Measurements from ENCODE around the gene TRIM41.
"Not testable (repeated sequence)": the region's sequence is repeated elsewhere in the genome, so short reads cannot be mapped to it uniquely, and the experiment has no call there.

Gene TRIM41

DNA sequence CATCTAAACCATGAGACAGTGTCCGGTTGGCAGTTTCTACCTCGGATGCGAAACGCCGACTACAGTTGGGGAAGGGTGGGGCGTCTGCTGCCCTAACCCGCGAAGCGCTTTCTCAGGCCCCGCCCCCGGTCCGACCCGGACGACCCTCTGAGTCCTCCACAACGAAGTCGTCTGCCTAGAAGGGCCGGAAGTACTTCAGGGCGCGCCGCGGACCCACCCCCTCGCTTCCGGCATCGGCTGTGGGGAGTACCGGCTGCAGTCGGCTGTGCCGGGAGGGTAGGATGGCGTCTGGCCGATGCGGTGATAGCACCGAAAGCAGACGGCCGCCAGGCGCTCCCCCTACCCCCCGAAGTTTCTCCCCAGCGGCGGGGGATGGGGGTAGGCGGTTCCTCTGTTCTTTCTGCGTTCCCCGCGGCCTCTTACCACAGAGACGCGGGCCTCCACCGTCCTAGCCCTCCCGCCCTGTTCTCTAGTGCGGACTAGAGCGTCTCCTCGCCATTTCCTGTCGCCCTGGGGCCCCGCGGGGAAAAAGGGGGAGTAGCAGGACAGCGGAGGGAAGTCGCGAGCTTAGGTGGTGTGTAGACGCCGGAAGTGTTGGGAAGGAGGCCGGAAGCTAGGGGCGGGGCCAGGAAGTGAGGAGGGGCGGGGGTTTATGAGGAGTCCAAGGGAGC is at the start of gene TRIM41:
TSS of gene TRIM41 (plus strand) at position 224 of the 671 bp plus-strand sequence. CDS start 719 bp downstream, outside the sequence.
- DNase-seq (ENCODE audit: low read depth in 2 of 2), result peak; percentile 95 to 96

GRCh38 chr5:181173420-181174342 is 49.4 kb upstream of the TRIM41 start:
- no peak for DNase-seq (ENCODE audit: low read depth in 2 of 2)

- no peak for DNase-seq (ENCODE audit: low read depth in 2 of 2)
Observed at GRCh38 chr5:181176254-181176952, 46.7 kb upstream of the TRIM41 start.

GRCh38 chr5:181177559-181177958 is 45.5 kb upstream of the TRIM41 start:
- DNase-seq (ENCODE audit: low read depth in 2 of 2), result not testable (repeated sequence)

DNA sequence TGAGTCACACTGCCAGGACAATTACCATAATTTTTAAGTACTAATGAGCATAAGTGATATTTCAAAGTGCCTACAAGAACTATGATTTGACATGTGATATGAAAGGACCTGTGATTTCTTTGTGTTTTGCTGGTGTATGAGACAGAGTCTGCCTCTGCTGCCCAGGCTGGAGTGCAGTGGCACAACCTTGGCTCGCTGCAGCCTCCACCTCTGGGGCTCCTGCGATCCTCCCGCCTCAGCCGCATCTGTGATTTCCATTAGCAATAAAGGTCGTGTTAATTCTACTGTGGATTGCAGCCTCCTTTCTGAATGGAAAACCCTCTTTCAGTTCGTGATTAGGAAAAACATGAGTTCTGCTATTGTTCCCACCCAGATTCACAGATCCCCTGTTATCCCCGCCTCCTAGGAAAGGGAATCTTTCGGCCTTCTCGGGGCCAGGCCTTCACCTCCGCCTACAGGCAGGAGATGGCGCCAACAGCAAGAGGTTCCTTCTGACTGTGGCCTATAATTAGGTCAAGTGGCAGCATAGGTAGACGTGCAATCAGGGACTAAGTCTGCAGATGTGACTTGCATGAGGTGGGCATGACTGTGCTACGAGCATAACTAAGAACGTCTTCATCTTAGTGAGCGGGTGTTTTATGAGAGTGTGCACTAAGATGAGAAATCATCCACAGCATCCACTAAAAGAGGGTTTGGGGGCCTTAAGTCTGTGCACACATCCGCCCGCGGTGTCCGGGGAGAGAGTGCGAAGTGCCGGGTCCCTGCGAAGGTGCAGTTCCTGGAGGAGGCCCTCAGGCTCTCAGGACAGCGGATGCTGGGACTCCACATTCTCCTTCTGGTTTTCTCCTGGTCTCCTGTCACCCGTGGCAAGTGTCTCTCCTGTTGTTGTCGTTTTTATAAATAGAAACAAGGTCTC is 41.2 kb upstream of the TRIM41 start:
- no peak for DNase-seq (ENCODE audit: low read depth in 2 of 2)

DNA sequence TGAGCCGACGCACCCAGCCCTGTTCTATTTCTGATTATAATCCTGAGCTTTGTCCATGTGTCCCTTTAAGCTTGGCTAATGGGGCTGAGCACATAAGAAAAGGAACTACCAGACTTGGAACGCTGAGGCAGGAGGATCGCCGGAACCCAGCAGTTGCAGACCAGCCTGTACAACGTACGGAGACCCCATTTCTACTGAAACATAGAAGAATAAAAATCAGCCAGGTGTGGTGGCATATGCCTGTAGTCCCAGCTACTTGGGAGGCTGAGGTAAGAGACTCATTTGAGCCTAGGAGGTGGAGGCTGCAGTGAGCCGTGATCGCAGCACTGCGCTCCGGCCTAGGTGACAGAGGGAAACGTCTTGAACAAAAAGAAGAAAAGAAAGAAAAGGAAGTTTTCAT is 40.4 kb upstream of the TRIM41 start:
- DNase-seq (ENCODE audit: low read depth in 2 of 2), result no peak

DNA sequence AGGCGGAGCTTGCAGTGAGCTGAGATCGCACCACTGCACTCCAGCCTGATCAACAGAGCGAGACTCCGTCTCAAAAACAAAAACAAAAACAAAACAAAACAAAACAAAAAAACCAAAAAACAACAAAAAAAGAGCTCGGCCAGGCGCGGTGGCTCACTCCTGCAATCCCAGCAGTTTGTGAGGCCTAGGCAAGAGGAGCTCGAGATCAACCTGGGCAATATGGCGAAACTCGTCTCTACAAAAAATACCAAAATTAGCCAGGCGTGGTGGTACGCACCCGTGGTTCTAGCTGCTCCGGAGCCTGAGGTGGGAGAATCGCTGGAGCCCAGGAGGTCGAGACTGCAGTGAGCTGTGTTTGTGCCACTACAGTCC is 38.2 kb upstream of the TRIM41 start:
- DNase-seq (ENCODE audit: low read depth in 2 of 2), result no peak

- DNase-seq (ENCODE audit: low read depth in 2 of 2), result no peak
Observed at GRCh38 chr5:181185560-181185959, 37.5 kb upstream of the TRIM41 start.

- no peak for DNase-seq (ENCODE audit: low read depth in 2 of 2)
Observed at GRCh38 chr5:181186022-181186421, 37.1 kb upstream of the TRIM41 start.

DNA sequence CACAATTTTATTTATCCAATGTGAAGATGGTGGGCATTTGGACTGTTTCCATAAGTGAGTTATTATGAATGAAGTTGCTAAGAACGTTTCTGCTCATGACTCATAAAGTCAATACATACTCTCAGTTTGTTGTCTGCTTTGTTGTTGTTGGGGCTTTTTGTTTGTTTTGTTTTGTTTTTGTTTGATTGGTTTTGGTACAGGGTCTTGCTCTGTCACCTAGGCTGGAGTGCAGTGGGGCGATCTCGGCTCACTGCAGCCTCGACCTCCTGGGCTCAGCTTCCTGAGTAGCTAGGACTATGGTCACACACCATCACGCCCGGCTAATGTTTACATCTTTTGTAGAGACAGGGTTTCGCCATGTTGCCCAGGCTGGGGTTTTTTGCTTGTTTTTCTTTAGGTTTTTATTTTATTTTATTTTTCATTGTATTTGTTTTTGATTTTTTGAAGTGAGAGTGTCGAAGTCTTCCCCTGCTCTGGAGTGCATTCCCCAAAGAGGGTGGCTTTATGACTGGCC is 36.0 kb upstream of the TRIM41 start:
- DNase-seq (ENCODE audit: low read depth in 2 of 2), result no peak

- no peak for DNase-seq (ENCODE audit: low read depth in 2 of 2)
Observed at GRCh38 chr5:181187500-181188213, 35.4 kb upstream of the TRIM41 start.

DNA sequence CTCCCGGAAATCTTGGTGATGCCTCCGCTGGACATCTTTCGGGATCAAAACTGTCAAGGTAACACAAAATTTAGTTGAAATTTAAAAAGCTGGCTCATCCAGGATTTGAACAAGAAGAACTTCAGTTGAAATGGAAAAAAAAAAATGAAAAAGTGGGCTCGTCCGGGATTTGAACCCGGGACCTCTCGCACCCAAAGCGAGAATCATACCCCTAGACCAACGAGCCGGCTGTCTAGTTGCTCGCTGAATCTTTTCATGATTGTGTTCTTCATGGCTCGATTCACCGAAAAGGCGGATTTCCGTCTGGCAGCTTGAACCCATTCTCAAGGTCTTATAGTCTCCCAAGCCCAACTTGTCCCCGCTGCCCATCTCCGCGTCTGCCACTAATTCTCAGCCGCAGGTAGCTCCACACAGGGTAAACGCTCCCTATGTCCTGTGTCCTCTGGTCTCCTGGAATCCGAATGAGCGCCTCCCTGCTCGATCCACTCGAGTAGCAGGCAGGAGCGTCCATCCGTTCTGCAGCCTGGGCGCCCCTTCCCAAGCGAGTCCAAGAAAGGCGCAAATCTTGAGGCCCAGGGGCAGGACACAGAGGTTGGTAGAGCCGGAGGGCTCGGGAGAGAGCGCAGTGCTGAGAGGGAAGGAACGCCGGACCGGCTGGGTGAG is 34.2 kb upstream of the TRIM41 start:
- peak; percentile 41 to 67 for DNase-seq (ENCODE audit: low read depth in 2 of 2)

- peak in 1 of 2 donors; percentile 51 for DNase-seq (ENCODE audit: low read depth in 2 of 2)
Observed at GRCh38 chr5:181189363-181189961, 33.6 kb upstream of the TRIM41 start.

- DNase-seq (ENCODE audit: low read depth in 2 of 2), result no peak
Observed at GRCh38 chr5:181189962-181190710, 32.9 kb upstream of the TRIM41 start.

GRCh38 chr5:181190711-181191525 is 32.2 kb upstream of the TRIM41 start:
- DNase-seq (ENCODE audit: low read depth in 2 of 2), result no peak

GRCh38 chr5:181191526-181192336 is 31.4 kb upstream of the TRIM41 start:
- DNase-seq (ENCODE audit: low read depth in 2 of 2), result peak; percentile 88 to 92
